ENCODE data around the gene OR5AK2. TPM values are rescaled to one million over a fixed set of nuclear protein-coding genes. Genes with fewer than 3 reads are reported as not detected.

Gene OR5AK2
- total RNA-seq, 1 experiment from 2014 or later = not detected

DNA sequence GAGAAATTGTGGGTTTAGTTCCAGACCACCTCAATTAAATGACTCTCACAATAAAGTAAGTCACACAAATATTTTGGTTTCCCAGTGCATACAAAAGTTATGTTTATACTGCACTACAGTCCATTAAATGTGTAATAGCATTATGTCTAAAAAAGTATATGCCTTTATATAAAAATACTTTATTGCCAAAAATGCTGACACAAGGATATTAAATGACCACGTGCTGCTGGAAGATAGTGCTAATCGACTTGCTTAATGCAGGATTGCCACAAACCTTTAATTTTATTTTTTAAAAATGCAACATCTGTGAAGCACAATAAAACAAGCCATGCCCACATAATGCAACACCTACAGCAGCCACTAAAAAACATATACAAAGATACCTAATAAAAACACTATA is 27.0 kb downstream of the OR5AK2 start:
- no peaks in the 10 kb centered on the region for H3F3A ChIP-seq (ENCODE audit: insufficient read depth, low read depth)
- no peaks in the 10 kb centered on the region for H3K36me3 ChIP-seq (ENCODE audit: low read depth)
- no peaks in the 10 kb centered on the region for H3K79me2 ChIP-seq (ENCODE audit: low read depth)
- no peaks in the 10 kb centered on the region for H3K4me1 ChIP-seq (replicated peaks; ENCODE audit: insufficient read depth)
- POLR2A ChIA-PET (ENCODE audit: unreplicated experiment) = no interaction called here
- no peak overlapping the region for H3K27ac ChIP-seq
- BruUV-seq (replicated peaks) = no TSS peak
- no peak overlapping the region for H3K4me3 ChIP-seq
- H4K20me1 ChIP-seq (ENCODE audit: insufficient read depth) = no peaks in the 10 kb centered on the region
- H3K4me2 ChIP-seq = no peak overlapping the region
- no peak overlapping the region for H2AFZ ChIP-seq
- DNase-seq = no peak
- H3K27me3 ChIP-seq (ENCODE audit: insufficient read depth, low read depth) = no peaks in the 10 kb centered on the region
- CTCF ChIA-PET = no interaction called here
- TF ChIP-seq CTCF (conservative IDR thresholded peaks at IDR 0.05) (no peak), EZH2 (IDR thresholded peaks at IDR 0.05; ENCODE audit: low read depth) (no peak)
- intact Hi-C loops (cut with micrococcal nuclease; ENCODE audit: unreplicated experiment) = no loop called here
- no peaks in the 10 kb centered on the region for H3K9me2 ChIP-seq (ENCODE audit: insufficient read depth)
- no peaks in the 10 kb centered on the region; the same call in 1 of the 2 replicates for H3K9me3 ChIP-seq (ENCODE audit: insufficient read depth, low read depth)

DNA sequence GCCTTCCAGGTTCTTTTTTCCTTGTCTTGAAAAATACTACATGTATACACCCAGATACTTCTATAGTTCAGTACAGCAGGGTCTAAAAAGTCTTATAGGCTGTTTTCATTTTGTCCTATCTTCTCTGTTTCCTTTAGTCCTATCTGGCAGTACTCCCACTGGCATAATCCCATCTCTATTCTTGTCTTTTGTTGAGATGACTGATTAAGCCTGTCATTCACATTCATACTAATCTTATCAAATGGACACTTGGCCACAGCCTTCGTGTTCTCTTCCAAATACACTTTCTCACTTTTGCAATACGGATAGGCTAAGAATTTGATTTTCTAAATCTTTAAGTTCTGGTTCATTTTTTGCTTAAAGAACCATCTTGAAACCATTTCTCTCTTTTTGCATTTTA is 42.8 kb downstream of the OR5AK2 start:
- H3K4me3 ChIP-seq = no peak overlapping the region
- no peaks in the 10 kb centered on the region for H3K4me1 ChIP-seq (replicated peaks; ENCODE audit: insufficient read depth)
- no peaks in the 10 kb centered on the region for H3K9me2 ChIP-seq (ENCODE audit: insufficient read depth)
- no peaks in the 10 kb centered on the region for H3F3A ChIP-seq (ENCODE audit: insufficient read depth, low read depth)
- H3K4me2 ChIP-seq = no peak overlapping the region
- no peaks in the 10 kb centered on the region for H4K20me1 ChIP-seq (ENCODE audit: insufficient read depth)
- ChIA-PET POLR2A (ENCODE audit: unreplicated experiment) (no interaction called here), CTCF (no interaction called here)
- no peak overlapping the region for H3K27ac ChIP-seq
- no peaks in the 10 kb centered on the region for H3K27me3 ChIP-seq (ENCODE audit: insufficient read depth, low read depth)
- H2AFZ ChIP-seq = no peak overlapping the region
- intact Hi-C loops (cut with micrococcal nuclease; ENCODE audit: unreplicated experiment) = no loop called here
- H3K9me3 ChIP-seq (ENCODE audit: insufficient read depth, low read depth) = no peaks in the 10 kb centered on the region
- DNase-seq = no peak
- BruUV-seq (replicated peaks) = no TSS peak
- TF ChIP-seq CTCF (conservative IDR thresholded peaks at IDR 0.05) = no peak
- no peak for TF ChIP-seq EZH2 (IDR thresholded peaks at IDR 0.05; ENCODE audit: low read depth)
- H3K79me2 ChIP-seq (ENCODE audit: low read depth) = no peaks in the 10 kb centered on the region
- H3K36me3 ChIP-seq (ENCODE audit: low read depth) = no peaks in the 10 kb centered on the region

Other genes with a start within 250 kb of the OR5AK2 start
- gene OR9G4, start 240.2 kb upstream of the OR5AK2 start, total RNA-seq (2021) = not detected in 2 replicates
- gene LRRC55, start 193.0 kb downstream of the OR5AK2 start, total RNA-seq (2021) = not detected in 2 replicates
- gene APLNR, start 248.3 kb downstream of the OR5AK2 start, total RNA-seq (2021) = not detected in 2 replicates